Subcutaneous abdominal adipose tissue (tissue), 5 donors: ENCODE measurements around the gene SMIM7.

Experiments
- H3K27ac ChIP-seq: one replicate; pipeline ENCODE4 v1.7.0; 2013; ENCODE audit warnings: low read depth, mild to moderate bottlenecking, inconsistent platforms, low read length, moderate library complexity
- H3K27me3 ChIP-seq, 5 donors: one replicate each; pipeline ENCODE4 v1.7.0; 2013; ENCODE audit warnings: low read length in 5 of 5, inconsistent platforms in 1 of 5; ENCODE audit not compliant: control insufficient read depth in 5 of 5, insufficient read depth in 4 of 5
- H3K36me3 ChIP-seq, 5 donors: one replicate each; pipeline ENCODE4 v1.7.0; 2013; ENCODE audit warnings: low read length in 5 of 5; ENCODE audit not compliant: control insufficient read depth in 5 of 5, insufficient read depth in 5 of 5
- H3K4me1 ChIP-seq, 5 donors: one replicate each; pipeline ENCODE4 v1.7.0; 2013; ENCODE audit warnings: low read length in 5 of 5, mild to moderate bottlenecking in 3 of 5, moderate library complexity in 1 of 5; ENCODE audit not compliant: control insufficient read depth in 5 of 5, insufficient read depth in 5 of 5
- H3K4me3 ChIP-seq, 5 donors: one replicate each; pipeline ENCODE4 v1.7.0; 2013; ENCODE audit warnings: low read length in 5 of 5, low read depth in 1 of 5
- H3K9ac ChIP-seq, 5 donors: one replicate each; pipeline ENCODE4 v1.7.0; 2013; ENCODE audit warnings: low read length in 5 of 5, mild to moderate bottlenecking in 4 of 5, moderate library complexity in 3 of 5
- H3K9me3 ChIP-seq, 5 donors: one replicate each; pipeline ENCODE4 v1.7.0; 2013; ENCODE audit warnings: low read length in 5 of 5; ENCODE audit not compliant: control insufficient read depth in 5 of 5
- donor health status: healthy.
- donor health status: healthy.
- donor health status: healthy.
- donor health status: healthy.
- donor health status: healthy.

The SMIM7 gene

DNA sequence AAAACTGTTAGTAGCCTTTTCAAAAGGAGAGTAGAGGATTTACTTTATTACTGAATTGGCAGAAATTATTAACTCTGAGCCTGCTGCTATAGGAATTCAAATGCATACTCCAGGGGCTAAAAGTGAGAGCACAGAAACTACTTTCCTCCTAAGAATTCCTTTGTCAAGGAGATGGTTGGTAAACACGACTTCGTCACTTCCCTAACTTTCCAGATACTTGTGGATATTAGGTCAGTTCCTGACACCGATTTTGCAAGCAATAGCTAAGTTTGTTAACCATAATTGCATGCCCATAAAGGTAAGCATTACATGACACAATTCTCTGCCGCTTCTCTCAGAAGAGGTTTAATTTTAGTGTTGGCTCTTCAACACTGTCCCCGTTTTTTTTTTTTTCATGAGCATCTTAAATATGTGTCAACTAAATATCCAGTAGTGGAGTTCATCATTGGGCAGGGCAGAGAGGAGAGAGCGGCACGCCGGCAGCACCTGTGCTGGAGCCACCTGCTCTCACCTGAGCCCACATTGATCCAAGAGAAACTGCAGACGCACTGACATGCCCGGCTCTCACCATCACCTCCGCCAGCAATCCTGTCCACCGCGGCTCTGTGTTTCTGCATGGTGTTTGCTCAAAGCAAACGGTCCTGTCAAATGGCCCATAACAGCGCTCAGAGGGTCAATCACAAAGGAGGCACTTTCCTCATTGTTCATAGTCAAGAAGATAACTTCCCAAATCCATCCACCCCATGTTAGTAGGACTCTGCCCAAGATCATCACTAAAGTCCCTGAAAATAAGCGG, 34.6 kb downstream of the SMIM7 start:
- H3K4me1 ChIP-seq, result peaks cover 22 to 72% (median 58%) of the 10 kb centered on the region in 5 donors

DNA sequence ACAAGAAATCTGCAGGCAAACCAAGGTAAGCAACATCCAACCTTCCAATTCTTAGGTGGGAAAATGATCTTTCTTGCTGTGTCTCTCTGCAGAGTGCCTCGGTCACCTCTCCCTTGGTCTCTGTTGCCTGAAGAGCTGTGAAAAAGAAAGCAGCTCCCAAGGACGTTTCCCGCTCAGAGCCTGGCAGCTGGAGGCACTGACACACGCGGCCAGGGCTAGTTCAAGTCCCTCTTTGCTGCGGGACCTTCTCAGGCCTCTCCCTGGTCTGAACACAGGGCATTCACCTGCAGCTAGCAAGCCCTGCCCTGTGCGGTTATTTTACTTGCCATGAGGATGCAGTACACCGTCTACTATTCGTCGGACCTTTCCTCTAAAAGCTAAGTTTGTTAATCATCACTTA, 35.7 kb downstream of the SMIM7 start:
- H3K9me3 ChIP-seq, result no peaks in the 10 kb centered on the region
- no peak overlapping the region for H3K9ac ChIP-seq
- no peaks in the 10 kb centered on the region for H3K27me3 ChIP-seq
- H3K27ac ChIP-seq, result no peak overlapping the region
- no peak overlapping the region for H3K4me3 ChIP-seq
- H3K4me1 ChIP-seq, result peaks cover 21 to 78% (median 62%) of the 10 kb centered on the region in 5 donors
- peaks cover 0 to 18% (median 8%) of the 10 kb centered on the region in 5 donors for H3K36me3 ChIP-seq

More for the DNA sequence above, 34.6 kb downstream of the SMIM7 start:
- Histone ChIP-seq H3K27me3 (no peaks in the 10 kb centered on the region), H3K27ac (no peak overlapping the region), H3K36me3 (peaks cover 0 to 18% (median 10%) of the 10 kb centered on the region in 5 donors), H3K9me3 (no peaks in the 10 kb centered on the region), H3K4me3 (no peak overlapping the region), H3K9ac (no peak overlapping the region)

DNA sequence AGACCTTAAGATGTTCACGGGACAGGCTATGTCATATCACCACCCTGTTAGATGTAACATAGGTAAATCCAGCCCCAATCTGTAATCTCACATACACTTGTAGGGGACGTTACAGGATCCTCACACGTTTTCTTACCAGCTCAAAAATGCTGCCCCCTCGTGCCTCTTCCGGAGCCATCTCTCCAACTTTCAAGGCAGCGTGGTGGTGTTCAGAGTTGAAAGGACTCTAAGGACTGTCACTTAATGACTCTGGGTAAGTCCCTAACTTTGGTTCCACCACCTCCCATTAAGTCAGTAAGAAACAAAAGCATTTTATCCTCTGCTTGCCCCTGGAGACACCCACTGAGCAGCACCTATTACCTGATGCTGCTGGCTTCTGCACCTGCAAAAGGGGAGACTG, 36.4 kb downstream of the SMIM7 start:
- H3K4me3 ChIP-seq, result no peak overlapping the region
- no peak overlapping the region for H3K9ac ChIP-seq
- no peaks in the 10 kb centered on the region for H3K27me3 ChIP-seq
- no peak overlapping the region for H3K27ac ChIP-seq
- H3K4me1 ChIP-seq, result peaks cover 19 to 80% (median 65%) of the 10 kb centered on the region in 5 donors
- peaks cover 0 to 18% (median 8%) of the 10 kb centered on the region in 5 donors for H3K36me3 ChIP-seq
- no peaks in the 10 kb centered on the region for H3K9me3 ChIP-seq

DNA sequence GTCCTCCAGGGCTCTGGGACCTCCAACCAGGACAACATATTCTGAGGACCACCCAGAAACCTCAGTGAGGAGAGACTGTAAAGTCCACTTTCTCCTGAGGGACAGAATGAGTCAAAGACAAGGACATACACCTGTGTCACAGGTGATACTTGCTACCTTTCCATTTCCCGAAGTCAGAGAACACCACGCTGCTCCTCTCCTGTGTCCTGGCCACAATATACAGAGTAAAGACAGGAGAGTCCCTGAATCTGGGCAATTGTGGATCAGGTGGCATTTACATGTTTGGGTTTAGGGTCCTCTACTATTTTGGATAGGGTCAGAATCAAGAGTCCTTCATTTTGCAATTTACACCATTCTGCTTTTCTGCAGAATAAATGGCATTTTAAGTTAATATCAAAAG, 36.9 kb downstream of the SMIM7 start:
- Histone ChIP-seq H3K4me3 (no peak overlapping the region), H3K27ac (no peak overlapping the region), H3K9ac (peak overlapping the region in 1 of 5 donors; percentile 17), H3K9me3 (no peaks in the 10 kb centered on the region), H3K4me1 (peaks cover 19 to 85% (median 70%) of the 10 kb centered on the region in 5 donors), H3K36me3 (peaks cover 0 to 18% (median 8%) of the 10 kb centered on the region in 5 donors), H3K27me3 (no peaks in the 10 kb centered on the region)

DNA sequence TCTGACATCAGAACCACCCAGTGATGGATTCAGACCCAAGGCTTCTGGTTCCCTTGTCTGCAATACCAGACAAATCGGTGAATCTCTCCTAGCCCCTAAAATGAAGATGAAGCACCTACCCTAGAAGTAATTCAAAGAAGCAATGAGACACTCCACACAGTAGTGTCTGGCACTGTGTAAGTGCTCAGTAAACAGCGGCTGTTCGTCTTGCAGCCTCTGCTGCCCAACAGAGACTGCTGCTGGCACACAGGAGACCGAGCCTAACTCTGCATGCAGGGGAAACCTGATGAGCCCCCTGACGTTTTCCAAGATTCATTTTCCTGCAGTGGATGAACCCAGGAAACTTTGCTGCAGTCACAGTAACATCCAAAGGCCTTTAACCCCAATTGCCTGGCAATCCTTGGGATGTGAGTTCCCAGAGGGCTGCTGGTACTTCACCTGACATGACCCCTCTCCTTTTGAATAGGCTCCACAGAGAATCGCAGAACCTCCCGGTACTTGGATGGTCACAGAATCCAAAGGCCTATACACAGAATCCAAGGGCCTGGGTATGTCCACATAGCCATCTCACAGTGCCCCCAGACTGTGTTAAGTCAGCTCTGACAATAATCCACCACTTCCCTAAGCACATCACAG, 38.7 kb downstream of the SMIM7 start:
- H3K27me3 ChIP-seq, result no peaks in the 10 kb centered on the region
- H3K9me3 ChIP-seq, result no peaks in the 10 kb centered on the region
- peaks cover 0 to 18% (median 8%) of the 10 kb centered on the region in 5 donors for H3K36me3 ChIP-seq
- H3K9ac ChIP-seq, result no peak overlapping the region
- H3K4me3 ChIP-seq, result no peak overlapping the region
- peak overlapping the region; percentile 22 for H3K27ac ChIP-seq
- H3K4me1 ChIP-seq, result peaks cover 16 to 73% (median 61%) of the 10 kb centered on the region in 5 donors

DNA sequence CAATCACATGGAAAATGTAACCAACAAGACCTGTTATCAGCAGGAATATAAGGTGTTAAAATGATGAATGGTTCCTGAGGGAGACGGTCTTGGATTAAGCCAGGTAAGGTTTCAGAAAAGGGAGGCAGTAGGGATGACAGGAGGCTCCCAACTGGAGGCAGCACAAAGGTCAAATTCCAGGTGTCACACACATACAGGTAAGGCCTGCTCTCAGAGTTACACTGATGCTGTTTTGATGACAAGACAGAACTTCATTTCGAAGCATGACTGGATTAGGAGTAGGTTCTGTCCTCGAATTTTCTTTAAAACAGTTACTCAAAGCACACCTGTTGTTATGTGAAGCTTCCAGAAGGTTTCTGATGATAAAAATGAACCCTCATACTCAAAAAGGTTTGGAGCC, 39.4 kb downstream of the SMIM7 start:
- Histone ChIP-seq H3K4me1 (peaks cover 12 to 67% (median 54%) of the 10 kb centered on the region in 5 donors), H3K27ac (peak overlapping the region; percentile 12), H3K4me3 (no peak overlapping the region)

DNA sequence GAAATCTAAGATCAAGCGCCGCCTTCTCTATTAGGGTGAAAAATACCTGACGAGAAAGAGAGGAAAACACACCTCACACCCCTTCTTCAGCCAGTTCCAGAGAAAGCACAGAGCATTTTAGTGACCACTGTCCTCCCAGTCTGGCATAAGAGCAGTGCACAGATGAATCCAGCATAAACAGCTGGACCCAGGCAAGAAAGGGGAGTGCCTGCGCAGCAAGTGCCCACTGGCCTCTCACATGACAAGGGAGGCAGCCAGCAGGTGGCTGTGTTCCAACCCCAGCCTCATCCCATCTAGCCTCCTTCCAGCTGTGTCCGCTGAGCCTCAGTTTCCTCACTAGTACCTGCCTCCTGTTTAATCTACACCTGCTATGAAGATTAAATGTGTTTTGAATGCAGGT, 39.9 kb downstream of the SMIM7 start:
- Histone ChIP-seq H3K27ac (peak overlapping the region; percentile 32), H3K9me3 (no peaks in the 10 kb centered on the region), H3K36me3 (peaks cover 0 to 16% (median 8%) of the 10 kb centered on the region in 5 donors), H3K4me1 (peaks cover 13 to 62% (median 51%) of the 10 kb centered on the region in 5 donors), H3K4me3 (peak overlapping the region in 1 of 5 donors; percentile 9), H3K9ac (no peak overlapping the region), H3K27me3 (no peaks in the 10 kb centered on the region)

More for the DNA sequence above, 39.4 kb downstream of the SMIM7 start:
- Histone ChIP-seq H3K9me3 (no peaks in the 10 kb centered on the region), H3K36me3 (peaks cover 0 to 18% (median 8%) of the 10 kb centered on the region in 5 donors), H3K9ac (no peak overlapping the region), H3K27me3 (no peaks in the 10 kb centered on the region)

DNA sequence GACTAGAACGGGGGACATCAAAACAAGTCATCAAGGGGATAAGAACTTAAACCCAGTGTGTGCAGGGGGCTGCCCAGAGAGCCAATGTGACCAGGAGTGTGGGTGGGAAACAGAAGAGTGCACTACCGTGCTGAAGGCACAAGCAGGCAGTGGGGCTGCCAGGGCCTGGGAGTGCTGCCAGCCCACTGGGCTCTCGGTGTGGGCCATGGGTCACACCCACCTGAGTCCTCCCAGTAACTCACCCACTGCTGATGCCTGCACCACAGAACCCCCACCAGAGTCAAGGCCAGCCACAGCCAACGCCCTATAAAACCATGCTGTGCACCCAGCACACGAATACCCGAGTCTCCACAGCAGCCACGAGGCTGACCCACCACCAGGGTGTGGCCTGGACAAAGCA, 40.5 kb downstream of the SMIM7 start:
- Histone ChIP-seq H3K36me3 (peaks cover 0 to 10% (median 6%) of the 10 kb centered on the region in 5 donors), H3K27me3 (no peaks in the 10 kb centered on the region), H3K4me1 (peaks cover 13 to 59% (median 49%) of the 10 kb centered on the region in 5 donors), H3K9ac (no peak overlapping the region), H3K4me3 (peak overlapping the region in 2 of 5 donors; percentile 6 to 9), H3K27ac (peak overlapping the region; percentile 32), H3K9me3 (no peaks in the 10 kb centered on the region)

DNA sequence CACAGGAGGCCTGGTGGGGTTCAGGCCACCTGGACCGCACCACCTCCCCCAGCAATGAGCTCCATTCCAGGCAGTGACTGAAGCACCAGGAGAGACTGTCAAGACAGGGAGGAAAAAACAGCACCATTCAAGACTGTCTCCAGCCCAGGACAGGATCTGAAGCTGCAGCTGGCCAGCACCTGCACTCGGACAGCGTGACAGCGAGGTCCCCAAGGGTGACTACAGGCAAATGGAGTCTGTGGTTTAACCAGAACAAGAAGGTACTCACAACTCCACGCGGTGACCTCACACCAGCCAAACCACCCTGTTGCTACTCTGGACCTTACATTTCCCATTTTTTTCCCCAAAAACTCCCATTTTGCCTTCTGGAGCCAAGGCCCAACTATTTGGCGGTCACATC, 41.7 kb downstream of the SMIM7 start:
- Histone ChIP-seq H3K4me1 (peaks cover 11 to 60% (median 51%) of the 10 kb centered on the region in 5 donors), H3K9ac (no peak overlapping the region)

DNA sequence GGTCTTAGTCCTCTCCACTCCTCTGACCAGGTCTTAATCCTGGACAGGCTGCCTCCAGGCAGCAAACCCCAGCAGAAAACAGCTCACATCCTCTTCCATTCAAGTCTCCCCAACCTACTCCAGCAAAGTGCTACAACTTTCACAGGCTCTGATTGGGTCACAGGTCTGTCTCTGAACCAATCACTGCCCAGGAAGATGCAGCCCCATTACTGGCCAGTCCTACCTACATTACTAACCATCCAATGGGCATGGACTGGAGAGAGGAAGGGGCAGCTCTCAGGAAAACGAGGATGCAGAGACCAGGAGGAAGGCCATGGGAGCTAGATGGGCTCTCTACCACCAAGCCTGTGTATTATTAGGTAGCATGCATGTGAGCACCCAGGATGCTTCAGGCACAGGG, 44.1 kb downstream of the SMIM7 start:
- no peaks in the 10 kb centered on the region for H3K9me3 ChIP-seq
- peaks cover 12 to 60% (median 54%) of the 10 kb centered on the region in 5 donors for H3K4me1 ChIP-seq
- no peaks in the 10 kb centered on the region for H3K27me3 ChIP-seq
- no peak overlapping the region for H3K27ac ChIP-seq
- no peak overlapping the region for H3K9ac ChIP-seq
- H3K36me3 ChIP-seq, result no peaks in the 10 kb centered on the region
- no peak overlapping the region for H3K4me3 ChIP-seq

More for the DNA sequence above, 41.7 kb downstream of the SMIM7 start:
- Histone ChIP-seq H3K36me3 (peaks cover 0 to 2% (median 0%) of the 10 kb centered on the region in 5 donors), H3K27ac (no peak overlapping the region), H3K4me3 (no peak overlapping the region), H3K27me3 (no peaks in the 10 kb centered on the region), H3K9me3 (no peaks in the 10 kb centered on the region)
